ENCODE results near the gene RAMP3. TPM values are rescaled to one million over a fixed set of nuclear protein-coding genes. Genes with fewer than 3 reads are reported as not detected.

RAMP3 gene
- total and polyA plus RNA-seq, 5 donors from 2014 or later, result not detected

- Mint-ChIP-seq H3K27ac (no peak overlapping the region), H3K4me3 (no peak overlapping the region), H3K4me1 (peaks cover 6 to 8% (median 7%) of the 10 kb centered on the region in 4 donors), H3K9me3 (peaks cover 0 to 1% (median 0%) of the 10 kb centered on the region in 7 donors), H3K27me3 (peaks cover 30% of the 10 kb centered on the region), H3K36me3 (peaks cover 4% of the 10 kb centered on the region)
- no peaks in the 10 kb centered on the region for H3K36me3 ChIP-seq (ENCODE audit: control insufficient read depth, insufficient read depth, low read length)
- no peaks in the 10 kb centered on the region for H3K9me3 ChIP-seq (ENCODE audit: control insufficient read depth in 2 of 2, low read length in 2 of 2)
- DNase-seq (no peak), ATAC-seq (ENCODE audit: low read depth in 2 of 2) (no peak)
- peaks cover 3% of the 10 kb centered on the region for H3K4me1 ChIP-seq (ENCODE audit: control insufficient read depth, insufficient read depth, low read length, poor library complexity, severe bottlenecking)
- peaks cover 22% of the 10 kb centered on the region for H3K27me3 ChIP-seq (ENCODE audit: control insufficient read depth, insufficient read depth, low read length)
- H3K27ac ChIP-seq (ENCODE audit: insufficient read depth, low read length, poor library complexity, severe bottlenecking), result no peak overlapping the region
- no peak overlapping the region for H3K4me3 ChIP-seq (ENCODE audit: low read depth, low read length)
These were observed 40.0 kb upstream of the RAMP3 start for GRCh38 chr7:45117582-45117981.

GRCh38 chr7:45118292-45118691 lies 39.3 kb upstream of the RAMP3 start:
- ATAC-seq (ENCODE audit: low read depth in 2 of 2) (no peak), DNase-seq (no peak)
- H3K9me3 ChIP-seq (ENCODE audit: control insufficient read depth in 2 of 2, low read length in 2 of 2), result no peaks in the 10 kb centered on the region
- H3K4me1 ChIP-seq (ENCODE audit: control insufficient read depth, insufficient read depth, low read length, poor library complexity, severe bottlenecking), result peaks cover 10% of the 10 kb centered on the region
- no peaks in the 10 kb centered on the region for H3K36me3 ChIP-seq (ENCODE audit: control insufficient read depth, insufficient read depth, low read length)
- H3K27ac ChIP-seq (ENCODE audit: insufficient read depth, low read length, poor library complexity, severe bottlenecking), result no peak overlapping the region
- Mint-ChIP-seq H3K4me3 (no peak overlapping the region), H3K4me1 (peaks cover 0 to 15% (median 10%) of the 10 kb centered on the region in 4 donors), H3K27me3 (peaks cover 26% of the 10 kb centered on the region), H3K36me3 (peaks cover 4% of the 10 kb centered on the region), H3K9me3 (peaks cover 0 to 1% (median 0%) of the 10 kb centered on the region in 7 donors), H3K27ac (no peak overlapping the region)
- no peak overlapping the region for H3K4me3 ChIP-seq (ENCODE audit: low read depth, low read length)
- peaks cover 22% of the 10 kb centered on the region for H3K27me3 ChIP-seq (ENCODE audit: control insufficient read depth, insufficient read depth, low read length)

GRCh38 chr7:45118889-45119331 lies 38.7 kb upstream of the RAMP3 start:
- H3K4me3 ChIP-seq (ENCODE audit: low read depth, low read length), result no peak overlapping the region
- Mint-ChIP-seq H3K9me3 (no peaks in the 10 kb centered on the region), H3K4me1 (peaks cover 0 to 20% (median 14%) of the 10 kb centered on the region in 4 donors), H3K27me3 (peaks cover 23% of the 10 kb centered on the region), H3K36me3 (peaks cover 4% of the 10 kb centered on the region), H3K27ac (no peak overlapping the region), H3K4me3 (no peak overlapping the region)
- H3K27me3 ChIP-seq (ENCODE audit: control insufficient read depth, insufficient read depth, low read length), result peaks cover 22% of the 10 kb centered on the region
- H3K9me3 ChIP-seq (ENCODE audit: control insufficient read depth in 2 of 2, low read length in 2 of 2), result no peaks in the 10 kb centered on the region
- no peaks in the 10 kb centered on the region for H3K36me3 ChIP-seq (ENCODE audit: control insufficient read depth, insufficient read depth, low read length)
- ATAC-seq (ENCODE audit: low read depth in 2 of 2), result no peak
- H3K4me1 ChIP-seq (ENCODE audit: control insufficient read depth, insufficient read depth, low read length, poor library complexity, severe bottlenecking), result peaks cover 15% of the 10 kb centered on the region
- DNase-seq, result no peak
- no peak overlapping the region for H3K27ac ChIP-seq (ENCODE audit: insufficient read depth, low read length, poor library complexity, severe bottlenecking)

- Mint-ChIP-seq H3K27ac (no peak overlapping the region), H3K36me3 (peaks cover 4% of the 10 kb centered on the region), H3K4me1 (peaks cover 0 to 20% (median 15%) of the 10 kb centered on the region in 4 donors), H3K4me3 (peak overlapping the region in 1 of 4 donors; percentile 2), H3K27me3 (peaks cover 20% of the 10 kb centered on the region), H3K9me3 (no peaks in the 10 kb centered on the region)
- Histone ChIP-seq H3K4me3 (ENCODE audit: low read depth, low read length) (no peak overlapping the region), H3K4me1 (ENCODE audit: control insufficient read depth, insufficient read depth, low read length, poor library complexity, severe bottlenecking) (peaks cover 15% of the 10 kb centered on the region), H3K9me3 (ENCODE audit: control insufficient read depth in 2 of 2, low read length in 2 of 2) (no peaks in the 10 kb centered on the region), H3K27ac (ENCODE audit: insufficient read depth, low read length, poor library complexity, severe bottlenecking) (no peak overlapping the region), H3K27me3 (ENCODE audit: control insufficient read depth, insufficient read depth, low read length) (peaks cover 16% of the 10 kb centered on the region), H3K36me3 (ENCODE audit: control insufficient read depth, insufficient read depth, low read length) (no peaks in the 10 kb centered on the region)
- no peak for DNase-seq
- ATAC-seq (ENCODE audit: low read depth in 2 of 2), result no peak
These were observed 38.0 kb upstream of the RAMP3 start for GRCh38 chr7:45119550-45119949.

GRCh38 chr7:45122975-45123860 lies 34.4 kb upstream of the RAMP3 start:
- ATAC-seq (ENCODE audit: low read depth in 2 of 2), result peak; percentile 31 to 44
- H3K4me1 ChIP-seq (ENCODE audit: control insufficient read depth, insufficient read depth, low read length, poor library complexity, severe bottlenecking), result peaks cover 15% of the 10 kb centered on the region
- Mint-ChIP-seq H3K4me1 (peaks cover 4 to 20% (median 15%) of the 10 kb centered on the region in 4 donors), H3K4me3 (peak overlapping the region; percentile 19 to 76 (median 60)), H3K36me3 (peaks cover 4% of the 10 kb centered on the region), H3K27ac (peak overlapping the region; percentile 17 to 92 (median 47)), H3K9me3 (no peaks in the 10 kb centered on the region), H3K27me3 (peaks cover 5% of the 10 kb centered on the region)
- peak overlapping the region; percentile 30 for H3K4me3 ChIP-seq (ENCODE audit: low read depth, low read length)
- H3K9me3 ChIP-seq (ENCODE audit: control insufficient read depth in 2 of 2, low read length in 2 of 2), result no peaks in the 10 kb centered on the region
- no peak overlapping the region for H3K27ac ChIP-seq (ENCODE audit: insufficient read depth, low read length, poor library complexity, severe bottlenecking)
- DNase-seq, result peak in 1 of 3 donors; percentile 74
- no peaks in the 10 kb centered on the region for H3K27me3 ChIP-seq (ENCODE audit: control insufficient read depth, insufficient read depth, low read length)
- no peaks in the 10 kb centered on the region for H3K36me3 ChIP-seq (ENCODE audit: control insufficient read depth, insufficient read depth, low read length)

- no peaks in the 10 kb centered on the region for H3K9me3 Mint-ChIP-seq
- Histone ChIP-seq H3K4me1 (ENCODE audit: control insufficient read depth, insufficient read depth, low read length, poor library complexity, severe bottlenecking) (peaks cover 15% of the 10 kb centered on the region), H3K27me3 (ENCODE audit: control insufficient read depth, insufficient read depth, low read length) (no peaks in the 10 kb centered on the region), H3K4me3 (ENCODE audit: low read depth, low read length) (no peak overlapping the region), H3K36me3 (ENCODE audit: control insufficient read depth, insufficient read depth, low read length) (no peaks in the 10 kb centered on the region), H3K27ac (ENCODE audit: insufficient read depth, low read length, poor library complexity, severe bottlenecking) (no peak overlapping the region), H3K9me3 (ENCODE audit: control insufficient read depth in 2 of 2, low read length in 2 of 2) (no peaks in the 10 kb centered on the region)
- peak overlapping the region in 1 of 4 donors; percentile 19 for H3K4me3 Mint-ChIP-seq
- DNase-seq (no peak), ATAC-seq (ENCODE audit: low read depth in 2 of 2) (no peak)
- peaks cover 4% of the 10 kb centered on the region for H3K36me3 Mint-ChIP-seq
- peak overlapping the region in 1 of 3 donors; percentile 81 for H3K27ac Mint-ChIP-seq
- peaks cover 4 to 20% (median 15%) of the 10 kb centered on the region in 4 donors for H3K4me1 Mint-ChIP-seq
- no peaks in the 10 kb centered on the region for H3K27me3 Mint-ChIP-seq
These were observed 33.5 kb upstream of the RAMP3 start for GRCh38 chr7:45123913-45124710.

- DNase-seq, result no peak
- Mint-ChIP-seq H3K4me3 (no peak overlapping the region), H3K9me3 (no peaks in the 10 kb centered on the region), H3K4me1 (peaks cover 4 to 20% (median 14%) of the 10 kb centered on the region in 4 donors), H3K27me3 (no peaks in the 10 kb centered on the region), H3K36me3 (peaks cover 4% of the 10 kb centered on the region), H3K27ac (no peak overlapping the region)
- Histone ChIP-seq H3K36me3 (ENCODE audit: control insufficient read depth, insufficient read depth, low read length) (no peaks in the 10 kb centered on the region), H3K9me3 (ENCODE audit: control insufficient read depth in 2 of 2, low read length in 2 of 2) (no peaks in the 10 kb centered on the region), H3K27me3 (ENCODE audit: control insufficient read depth, insufficient read depth, low read length) (no peaks in the 10 kb centered on the region), H3K27ac (ENCODE audit: insufficient read depth, low read length, poor library complexity, severe bottlenecking) (no peak overlapping the region), H3K4me1 (ENCODE audit: control insufficient read depth, insufficient read depth, low read length, poor library complexity, severe bottlenecking) (peaks cover 15% of the 10 kb centered on the region), H3K4me3 (ENCODE audit: low read depth, low read length) (no peak overlapping the region)
- no peak for ATAC-seq (ENCODE audit: low read depth in 2 of 2)
These were observed 32.2 kb upstream of the RAMP3 start for GRCh38 chr7:45125193-45125904.
